Measurements from ENCODE around the gene AXIN2.
A peak's percentile ranks its signal among the peaks of the same experiment; 100 is the strongest.

AXIN2 gene, protein sequence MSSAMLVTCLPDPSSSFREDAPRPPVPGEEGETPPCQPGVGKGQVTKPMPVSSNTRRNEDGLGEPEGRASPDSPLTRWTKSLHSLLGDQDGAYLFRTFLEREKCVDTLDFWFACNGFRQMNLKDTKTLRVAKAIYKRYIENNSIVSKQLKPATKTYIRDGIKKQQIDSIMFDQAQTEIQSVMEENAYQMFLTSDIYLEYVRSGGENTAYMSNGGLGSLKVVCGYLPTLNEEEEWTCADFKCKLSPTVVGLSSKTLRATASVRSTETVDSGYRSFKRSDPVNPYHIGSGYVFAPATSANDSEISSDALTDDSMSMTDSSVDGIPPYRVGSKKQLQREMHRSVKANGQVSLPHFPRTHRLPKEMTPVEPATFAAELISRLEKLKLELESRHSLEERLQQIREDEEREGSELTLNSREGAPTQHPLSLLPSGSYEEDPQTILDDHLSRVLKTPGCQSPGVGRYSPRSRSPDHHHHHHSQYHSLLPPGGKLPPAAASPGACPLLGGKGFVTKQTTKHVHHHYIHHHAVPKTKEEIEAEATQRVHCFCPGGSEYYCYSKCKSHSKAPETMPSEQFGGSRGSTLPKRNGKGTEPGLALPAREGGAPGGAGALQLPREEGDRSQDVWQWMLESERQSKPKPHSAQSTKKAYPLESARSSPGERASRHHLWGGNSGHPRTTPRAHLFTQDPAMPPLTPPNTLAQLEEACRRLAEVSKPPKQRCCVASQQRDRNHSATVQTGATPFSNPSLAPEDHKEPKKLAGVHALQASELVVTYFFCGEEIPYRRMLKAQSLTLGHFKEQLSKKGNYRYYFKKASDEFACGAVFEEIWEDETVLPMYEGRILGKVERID

GRCh38 chr17:65561452-65562205 lies at the start of gene AXIN2:
Gene AXIN2, minus strand, starts transcription at chr17:65561648. Its CDS starts 3,028 bp downstream, at chr17:65558620.
- peak; percentile 88 for DNase-seq

GRCh38 chr17:65609749-65610148 lies 48.3 kb upstream of the AXIN2 start:
- no peak for DNase-seq

DNA sequence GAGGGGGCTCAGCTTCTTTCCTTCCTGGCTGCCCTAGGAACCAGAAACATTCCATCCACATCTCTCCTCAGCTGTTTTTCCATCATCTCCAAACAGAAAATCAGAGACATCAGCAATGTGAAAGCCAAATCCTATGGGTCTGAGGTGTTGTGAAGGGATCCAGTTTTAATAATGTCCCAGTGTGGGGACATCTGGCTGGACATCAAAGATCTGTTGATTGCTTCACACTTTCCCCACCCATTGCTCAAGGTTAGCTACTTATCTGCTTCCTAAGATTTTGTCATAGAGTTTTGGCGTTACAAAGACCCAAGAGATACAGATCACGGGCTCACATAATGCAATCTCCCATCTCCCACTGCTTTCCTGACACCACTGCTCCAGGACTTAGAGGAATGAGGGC lies 47.8 kb upstream of the AXIN2 start:
- no peak for DNase-seq

DNA sequence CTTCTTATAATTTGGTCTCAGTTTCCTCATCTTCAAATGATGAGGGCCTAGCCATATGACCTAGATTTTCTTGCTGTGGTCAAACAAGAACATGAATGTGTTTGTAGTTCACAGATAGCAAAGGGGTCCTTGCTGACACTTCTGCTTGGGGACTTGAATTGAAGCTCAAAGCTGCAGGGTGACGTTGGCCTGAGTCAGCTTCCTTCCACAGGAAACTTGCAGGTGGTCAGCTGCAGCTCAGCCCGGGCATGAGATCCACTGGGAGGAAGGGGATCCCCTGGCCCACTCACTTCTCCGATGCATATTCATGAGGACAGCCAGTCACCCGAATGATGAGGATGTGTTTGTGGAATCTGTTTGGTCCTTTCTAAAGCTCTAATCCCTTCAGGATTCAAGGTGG lies 42.6 kb upstream of the AXIN2 start:
- no peak for DNase-seq

DNA sequence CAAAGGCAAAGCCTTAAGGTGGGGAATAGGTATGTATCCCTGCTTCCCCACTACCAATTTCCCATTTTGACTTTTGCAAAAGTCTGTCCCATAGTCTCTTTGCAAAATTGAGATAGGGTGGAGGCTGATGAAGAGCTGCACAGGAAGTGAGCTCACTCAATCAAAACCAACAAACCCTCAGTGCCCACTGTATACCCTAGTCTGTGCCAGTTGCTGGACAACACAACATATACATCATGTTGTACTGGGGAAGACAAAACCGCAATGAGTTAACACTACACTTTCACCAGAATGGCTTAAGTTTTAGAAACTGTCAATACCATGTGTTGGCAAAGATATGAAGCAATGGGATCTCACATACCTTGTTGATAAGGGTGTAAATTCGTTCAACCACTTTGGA lies 40.4 kb upstream of the AXIN2 start:
- no peak for DNase-seq

DNA sequence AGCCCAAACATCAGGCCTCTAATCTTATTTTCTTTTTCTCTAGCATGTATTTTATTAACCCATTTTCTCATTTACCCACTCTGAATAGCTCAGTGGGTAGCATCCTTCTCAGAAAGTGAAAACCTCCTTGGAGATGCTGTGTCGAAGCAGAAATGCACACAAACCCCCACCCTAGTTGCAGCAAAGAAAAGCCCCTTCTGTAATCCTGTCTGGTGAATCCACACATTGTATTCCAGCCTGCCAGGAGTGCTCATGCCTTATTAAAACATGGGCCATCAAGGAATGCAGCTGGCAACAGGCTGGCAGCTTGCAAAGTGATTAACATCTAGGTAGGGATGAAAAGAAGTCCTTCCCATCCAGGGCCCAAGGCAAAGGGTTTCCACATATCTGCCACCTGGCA lies 39.7 kb upstream of the AXIN2 start:
- DNase-seq, result no peak

DNA sequence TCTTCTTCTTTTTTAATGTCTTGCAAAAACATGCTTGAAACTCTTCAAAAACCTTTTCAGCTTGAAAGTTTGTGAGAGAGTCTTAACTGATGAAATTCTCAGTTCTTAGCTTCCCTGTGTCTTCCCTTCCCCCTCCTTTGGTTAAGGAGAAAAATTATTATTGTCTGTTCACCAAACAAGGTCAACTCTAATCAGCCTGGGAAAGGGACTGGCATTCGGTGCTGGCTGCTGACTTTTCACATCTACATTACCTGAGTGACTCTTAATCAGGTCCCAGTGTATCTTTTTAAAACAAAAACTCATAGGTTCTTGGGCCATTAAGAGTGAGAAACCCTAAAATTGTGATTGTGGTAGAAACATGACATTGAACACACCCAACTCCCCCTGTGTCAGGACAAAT lies 39.1 kb upstream of the AXIN2 start:
- no peak for DNase-seq

DNA sequence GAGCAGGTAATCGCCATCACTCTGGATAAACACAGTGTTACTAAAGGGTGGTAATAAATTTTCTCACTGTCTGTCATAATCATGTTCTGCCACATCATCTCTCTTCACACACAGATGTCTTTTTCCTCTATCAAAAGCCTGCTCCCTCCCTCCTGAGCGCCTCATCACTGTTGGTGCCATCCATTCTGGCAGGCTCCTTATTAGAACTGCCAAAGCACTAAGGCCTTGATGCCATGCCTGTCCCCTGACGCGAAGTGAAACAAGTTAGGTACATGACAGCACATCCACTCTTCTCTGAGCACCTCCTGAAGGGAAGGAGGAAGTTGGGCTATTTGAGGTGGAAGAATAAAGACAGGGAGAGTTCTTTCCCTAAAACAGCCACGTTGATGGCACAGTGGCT lies 38.2 kb upstream of the AXIN2 start:
- no peak for DNase-seq

- DNase-seq, result no peak
Measured at GRCh38 chr17:65598746-65599145, 37.3 kb upstream of the AXIN2 start.

GRCh38 chr17:65595071-65595656 lies 33.7 kb upstream of the AXIN2 start:
- DNase-seq, result no peak

- DNase-seq, result no peak
Measured at GRCh38 chr17:65593855-65594845, 32.7 kb upstream of the AXIN2 start.

DNA sequence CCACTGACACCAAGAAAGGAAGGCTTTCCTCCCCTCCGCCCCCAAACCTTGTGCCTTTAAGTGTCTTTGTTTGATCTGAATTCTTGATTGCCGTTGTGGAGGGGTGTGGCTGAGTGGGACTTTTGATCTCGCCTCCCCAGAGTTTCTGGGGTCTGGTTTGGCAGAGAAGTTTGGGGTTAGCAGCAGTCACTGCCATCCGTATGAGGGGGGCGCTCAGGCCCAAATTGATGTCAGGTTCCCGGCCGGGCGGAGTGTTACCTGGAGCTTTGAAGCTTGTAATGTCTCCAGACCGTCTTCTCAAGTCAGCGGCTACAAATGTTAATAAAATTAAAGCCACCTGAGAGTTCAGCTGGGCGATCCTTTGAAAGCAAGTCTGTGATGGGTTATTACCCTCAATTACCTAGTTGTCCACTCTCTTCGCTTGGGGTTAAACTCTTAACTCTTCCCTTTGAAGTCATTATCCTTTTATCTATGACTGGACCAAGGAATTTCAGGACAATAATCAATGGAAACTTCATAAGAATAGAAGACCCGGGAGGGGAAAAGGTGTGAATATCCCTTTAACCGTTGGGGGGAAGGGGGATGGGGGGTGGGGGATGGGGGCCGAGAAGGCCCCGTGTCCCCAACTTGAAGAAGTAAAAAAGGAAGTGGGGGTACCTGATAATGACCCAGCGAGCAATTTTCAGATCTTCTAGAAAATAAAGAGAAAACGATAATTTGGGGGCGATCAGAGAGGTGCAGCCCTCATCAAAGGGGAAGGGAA lies 31.8 kb upstream of the AXIN2 start:
- no peak for DNase-seq

- DNase-seq, result no peak
Measured at GRCh38 chr17:65592125-65592965, 30.9 kb upstream of the AXIN2 start.

DNA sequence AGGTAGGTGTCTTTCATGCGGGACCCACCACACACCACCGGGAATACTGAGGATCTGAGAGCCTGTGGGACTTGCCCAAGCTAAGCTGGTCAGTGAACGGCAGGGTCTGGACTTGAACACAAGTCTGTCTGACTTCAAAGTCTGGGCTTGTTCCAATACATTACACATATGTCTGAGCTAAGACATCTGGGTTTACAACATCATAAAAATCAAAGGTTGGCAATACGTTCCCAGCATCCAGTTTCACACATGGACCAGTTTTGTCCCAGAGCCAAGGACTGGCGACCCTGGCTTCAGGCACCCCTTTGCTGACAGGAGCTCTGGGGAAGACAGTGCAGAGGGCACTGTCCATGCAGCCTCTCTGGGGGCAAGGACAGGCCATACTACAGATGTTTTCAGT lies 27.9 kb upstream of the AXIN2 start:
- no peak for DNase-seq

GRCh38 chr17:65588181-65588808 lies 26.8 kb upstream of the AXIN2 start:
- no peak for DNase-seq

DNA sequence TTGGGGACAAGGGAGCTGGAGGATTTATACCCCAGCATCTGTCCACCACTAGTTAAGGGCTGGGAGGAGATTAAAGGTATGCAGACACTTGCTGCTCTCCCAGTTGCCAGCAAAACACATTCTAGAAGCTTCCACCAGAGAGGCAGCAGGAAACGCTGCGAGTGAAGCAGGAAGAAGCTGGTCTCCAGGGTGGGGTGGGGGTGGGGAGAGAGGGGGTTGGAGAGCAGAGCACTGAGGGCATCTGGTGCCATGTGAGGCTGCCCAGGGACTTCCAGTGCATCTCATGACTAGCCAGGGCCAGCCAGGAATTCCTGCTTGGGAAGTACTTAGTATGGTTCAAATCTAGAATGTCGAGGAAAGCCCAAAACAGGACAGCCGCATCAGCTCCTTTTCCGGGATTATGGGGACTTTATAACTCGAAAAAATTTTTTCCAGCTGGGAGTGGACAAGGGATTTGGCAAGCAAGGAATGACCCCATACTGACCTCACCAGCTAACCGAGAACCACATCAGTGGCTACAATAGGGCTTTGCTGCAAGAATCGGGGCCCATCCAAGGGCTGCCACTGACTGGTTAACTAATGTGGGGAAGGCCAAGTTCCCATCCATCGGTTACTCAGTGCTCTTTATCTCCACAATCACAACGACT lies 26.2 kb upstream of the AXIN2 start:
- DNase-seq, result no peak

GRCh38 chr17:65586899-65587298 lies 25.5 kb upstream of the AXIN2 start:
- DNase-seq, result no peak

DNA sequence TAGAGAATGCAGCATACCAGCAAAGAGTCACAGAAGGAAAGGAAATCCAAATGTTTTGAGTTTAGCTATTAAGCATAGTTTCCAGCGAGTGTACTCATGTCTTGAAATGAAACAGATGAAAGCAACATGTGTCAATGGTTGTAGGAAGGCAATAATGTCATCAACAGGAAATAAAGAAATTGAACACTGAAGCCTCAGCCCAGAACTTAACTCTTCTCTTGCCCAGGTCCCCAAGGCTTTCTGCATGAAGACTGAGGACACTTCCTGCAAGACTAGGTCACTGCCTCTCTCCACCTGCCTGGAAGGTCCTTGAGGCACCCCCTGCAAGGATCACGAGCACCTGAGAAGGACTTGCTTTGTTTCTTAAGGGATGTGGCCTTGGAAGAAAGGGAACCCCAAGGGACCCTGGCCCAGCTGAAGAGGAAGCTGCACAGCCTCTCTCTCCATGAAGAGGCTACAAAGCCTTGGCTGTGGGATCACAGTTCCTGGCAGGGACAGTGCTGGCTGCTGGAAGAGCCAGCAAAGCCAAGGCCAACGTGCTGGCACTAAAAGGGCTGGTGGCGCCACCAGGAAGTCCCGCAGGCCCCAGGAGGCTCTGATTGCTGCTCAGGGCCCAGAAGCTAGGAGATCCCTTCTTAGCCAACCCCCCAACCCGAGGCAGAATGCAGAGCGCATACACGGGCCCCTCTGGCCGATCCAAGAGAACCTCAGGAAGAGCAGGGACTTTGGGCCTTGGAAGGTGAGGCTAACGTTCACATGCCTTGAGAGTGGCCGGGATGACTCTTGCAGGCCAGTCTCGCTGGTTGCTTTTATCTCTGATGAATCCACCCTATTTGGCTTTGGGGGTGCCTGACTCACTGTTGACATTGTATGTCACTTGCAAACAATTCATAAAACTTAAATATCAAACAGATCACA lies 23.4 kb upstream of the AXIN2 start:
- no peak for DNase-seq
